SK-N-SH (cell line): ENCODE measurements around the gene ANKMY2. TPM values are rescaled to one million over a fixed set of nuclear protein-coding genes. Genes with fewer than 3 reads are reported as not detected.

Source experiments
- CTCF ChIA-PET: fragments of 300-600, 350-600 bp; formaldehyde crosslinking; extraction: SDS; loops from one replicate; lab custom pipeline; 2021; lab: Yijun Ruan, JAX
- POLR2A ChIA-PET: fragments of 350-600 bp; sonication (Branson Sonifier 250); formaldehyde crosslinking; extraction: SDS; loops from one replicate; lab custom pipeline; 2020; ENCODE audit warnings: antibody characterized with exemption, inconsistent platforms; lab: Yijun Ruan, JAX
- DNase-seq: peaks from one replicate; pipeline ENCODE4 v3.0.0; 2012
- H2AFZ ChIP-seq: fragments of 200-600 bp; sonication (generic); 2 replicates; pipeline ENCODE4 v1.8.1; 2016; ENCODE audit warnings: antibody characterized with exemption, mild to moderate bottlenecking, low read depth
- H3F3A ChIP-seq: fragments of 200-600 bp; sonication (generic); replicated peaks from 2 replicates; pipeline ENCODE3; 2016; ENCODE audit warnings: antibody characterized with exemption, mild to moderate bottlenecking; ENCODE audit not compliant: insufficient read depth
- H3K27ac ChIP-seq, 2 experiments: fragments of 200-500 bp in 1 of 2; fragments of 200-600 bp in 1 of 2; sonication (Bioruptor generic) in 1 of 2; sonication (generic), shearing (Covaris generic) in 1 of 2; 2 replicates each; pipeline versions ENCODE4 v1.5.1 to v1.6.1; 2014 to 2016; ENCODE audit warnings: low read depth in 2 of 2, inconsistent platforms in 1 of 2, low read length in 1 of 2, mild to moderate bottlenecking in 1 of 2, mixed read lengths in 1 of 2
- H3K27me3 ChIP-seq: fragments of 200-600 bp; sonication (generic), shearing (Covaris generic); 2 replicates; pipeline ENCODE4 v1.6.1; 2016; ENCODE audit warnings: mixed run types; ENCODE audit not compliant: insufficient read depth
- H3K36me3 ChIP-seq, 2 experiments: fragments of 200-500 bp in 1 of 2; fragments of 200-600 bp in 1 of 2; sonication (Bioruptor generic) in 1 of 2; sonication (generic) in 1 of 2; replicated peaks in 1 of 2; 2 replicates each; pipeline versions ENCODE3 to v1.5.1; 2014 to 2016; ENCODE audit warnings: low read length in 1 of 2, mild to moderate bottlenecking in 1 of 2; ENCODE audit not compliant: insufficient read depth in 2 of 2, control insufficient read depth in 1 of 2
- H3K4me1 ChIP-seq, 2 experiments: fragments of 200-500 bp in 1 of 2; fragments of 200-600 bp in 1 of 2; sonication (Bioruptor generic) in 1 of 2; sonication (generic), shearing (Covaris generic) in 1 of 2; 2 replicates each; pipeline versions ENCODE4 v1.5.1 to v1.6.1; 2014 to 2016; ENCODE audit warnings: low read depth in 1 of 2, low read length in 1 of 2, mixed run types in 1 of 2; ENCODE audit not compliant: insufficient read depth in 2 of 2, control insufficient read depth in 1 of 2
- H3K4me2 ChIP-seq: fragments of 200-600 bp; sonication (generic), shearing (Covaris generic); 2 replicates; pipeline ENCODE4 v1.6.1; 2017; ENCODE audit warnings: mixed run types
- H3K4me3 ChIP-seq, 2 experiments: fragments of 200-500 bp in 1 of 2; fragments of 200-600 bp in 1 of 2; sonication (Bioruptor generic) in 1 of 2; sonication (generic), shearing (Covaris generic) in 1 of 2; 2 replicates each; pipeline versions ENCODE4 v1.5.1 to v1.8.1; 2014 to 2016; ENCODE audit warnings: low read depth in 2 of 2, inconsistent platforms in 1 of 2, low read length in 1 of 2, mild to moderate bottlenecking in 1 of 2, mixed read lengths in 1 of 2, moderate library complexity in 1 of 2
- H3K79me2 ChIP-seq: fragments of 200-600 bp; sonication (generic); 2 replicates; pipeline ENCODE4 v1.8.1; 2017; ENCODE audit warnings: mild to moderate bottlenecking; ENCODE audit not compliant: insufficient read depth
- H3K9ac ChIP-seq: fragments of 200-600 bp; sonication (generic); 2 replicates; pipeline ENCODE4 v1.6.1; 2017; ENCODE audit warnings: mixed run types
- H3K9me2 ChIP-seq: fragments of 200-600 bp; sonication (generic); 2 replicates; pipeline ENCODE4 v1.6.1; 2017; ENCODE audit warnings: mixed run types
- H3K9me3 ChIP-seq: fragments of 200-600 bp; sonication (generic); 2 replicates; pipeline ENCODE4 v1.6.1; 2017; ENCODE audit warnings: mixed run types, mild to moderate bottlenecking, moderate library complexity
- H4K20me1 ChIP-seq: fragments of 200-600 bp; sonication (generic); 2 replicates; pipeline ENCODE4 v1.6.1; 2017; ENCODE audit warnings: mild to moderate bottlenecking, mixed run types; ENCODE audit not compliant: insufficient read depth
- CHD2 ChIP-seq: fragments of 150-350 bp; IDR thresholded peaks from 2 replicates; pipeline ENCODE4 v1.6.1; 2018; ENCODE audit warnings: low read length; ENCODE audit not compliant: partially characterized antibody
- CTCF ChIP-seq: fragments of 200-600 bp; sonication (generic); IDR thresholded peaks from 2 replicates; pipeline ENCODE4 v1.6.1; 2017; ENCODE audit warnings: antibody characterized with exemption, mild to moderate bottlenecking, moderate library complexity
- ELF1 ChIP-seq: IDR thresholded peaks from 2 replicates; pipeline ENCODE4 v1.4.0; 2012
- FOSL2 ChIP-seq: IDR thresholded peaks from 2 replicates; pipeline ENCODE4 v1.4.0; 2012; ENCODE audit warnings: low read depth, mild to moderate bottlenecking, moderate library complexity, borderline replicate concordance
- FOXM1 ChIP-seq: IDR thresholded peaks from 2 replicates; pipeline ENCODE4 v1.4.0; 2012; ENCODE audit warnings: low read depth, mild to moderate bottlenecking
- GABPA ChIP-seq: IDR thresholded peaks from 2 replicates; pipeline ENCODE4 v1.4.0; 2012; ENCODE audit warnings: low read depth, mild to moderate bottlenecking
- GATA2 ChIP-seq: sonication (generic); formaldehyde crosslinking; IDR thresholded peaks from 2 replicates; pipeline ENCODE4 v1.5.0; 2020; ENCODE audit warnings: mild to moderate bottlenecking, missing genetic modification reagents
- IRF3 ChIP-seq: fragments of 150-350 bp; IDR thresholded peaks from 2 replicates; pipeline ENCODE4 v1.6.1; 2016; ENCODE audit warnings: mild to moderate bottlenecking, low read depth, low read length
- MEF2A ChIP-seq: IDR thresholded peaks from 2 replicates; pipeline ENCODE4 v1.4.0; 2012; ENCODE audit warnings: low read depth, borderline replicate concordance
- MXI1 ChIP-seq: IDR thresholded peaks from 2 replicates; pipeline ENCODE4 v1.6.1; 2012; ENCODE audit warnings: mild to moderate bottlenecking, low read depth, low read length, improper control_type of control experiment
- NFIC ChIP-seq: IDR thresholded peaks from 2 replicates; pipeline ENCODE4 v1.4.0; 2012; ENCODE audit warnings: borderline replicate concordance
- RAD21 ChIP-seq: IDR thresholded peaks from 2 replicates; pipeline ENCODE4 v1.6.1; 2012; ENCODE audit warnings: mild to moderate bottlenecking, low read length
- RCOR1 ChIP-seq: fragments of 150-350 bp; IDR thresholded peaks from 2 replicates; pipeline ENCODE4 v1.6.1; 2017; ENCODE audit warnings: antibody characterized with exemption, low read length
- RXRA ChIP-seq: IDR thresholded peaks from 2 replicates; pipeline ENCODE4 v1.4.0; 2012; ENCODE audit warnings: low read depth, mild to moderate bottlenecking, borderline replicate concordance
- SIN3A ChIP-seq: IDR thresholded peaks from 2 replicates; pipeline ENCODE4 v1.6.1; 2012; ENCODE audit warnings: low read depth, mild to moderate bottlenecking, low read length, moderate library complexity, borderline replicate concordance
- SMC3 ChIP-seq: IDR thresholded peaks from 2 replicates; pipeline ENCODE4 v1.6.1; 2012; ENCODE audit warnings: low read depth, low read length, improper control_type of control experiment
- TEAD4 ChIP-seq: IDR thresholded peaks from 2 replicates; pipeline ENCODE4 v1.4.0; 2012; ENCODE audit warnings: mild to moderate bottlenecking, borderline replicate concordance; ENCODE audit not compliant: insufficient read depth
- YY1 ChIP-seq: IDR thresholded peaks from 2 replicates; pipeline ENCODE4 v1.4.0; 2012; ENCODE audit warnings: low read depth, mild to moderate bottlenecking
- ZBTB33 ChIP-seq: IDR thresholded peaks from 2 replicates; pipeline ENCODE4 v1.4.0; 2012; ENCODE audit warnings: low read depth, borderline replicate concordance
- polyA plus RNA-seq, 3 experiments: library from polyadenylated mRNA; depleted of rRNA; stranded (reverse); fragments of >200 nt; gene quantifications; 2 replicates each; pipeline ENCODE4 v1.2.3, GENCODE V29; 2012
- TF ChIP-seq, protein P1 (sequence below): IDR thresholded peaks from 2 replicates; pipeline ENCODE4 v1.6.1; 2012; ENCODE audit warnings: mild to moderate bottlenecking, low read depth, low read length, moderate library complexity
- TF ChIP-seq, protein P2 (sequence below): IDR thresholded peaks from 2 replicates; pipeline ENCODE4 v1.4.0; 2012; ENCODE audit warnings: low read depth

Gene ANKMY2
- polyA plus RNA-seq, 1 of the 3 experiments (the other 2 are of a cell fraction), result 15.8 TPM

DNA sequence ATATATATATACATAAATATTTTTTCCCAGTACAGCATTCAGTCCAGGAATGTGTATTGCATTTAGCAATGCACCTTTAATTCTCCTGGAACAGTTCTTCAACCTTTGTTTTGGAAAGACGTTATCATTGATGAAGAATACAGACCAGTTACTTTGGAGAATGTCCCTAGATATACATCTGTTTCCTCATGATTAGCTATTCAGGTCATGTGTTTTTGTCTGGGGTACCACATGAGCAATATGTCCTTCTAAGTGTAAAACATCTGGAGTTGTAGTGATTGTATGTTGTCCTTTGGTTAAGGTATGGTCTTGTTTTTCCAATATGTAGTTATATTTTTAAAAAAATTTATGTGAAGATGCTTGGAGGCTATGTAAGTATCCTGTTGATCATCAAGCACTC is 10.6 kb upstream of the ANKMY2 start (continued):
- TF ChIP-seq CTCF (no peak), MXI1 (no peak), RCOR1 (no peak), YY1 (no peak), GATA2 (CRISPR knock-in tag) (no peak), SIN3A (no peak), TEAD4 (no peak), MEF2A (no peak), NFIC (no peak), GABPA (no peak), ELF1 (no peak)

GRCh38 chr7:16655394-16655793 is 9.8 kb upstream of the ANKMY2 start:
- TF ChIP-seq ELF1, result no peak
- TF ChIP-seq SIN3A, result no peak
- TF ChIP-seq, protein P1, sequence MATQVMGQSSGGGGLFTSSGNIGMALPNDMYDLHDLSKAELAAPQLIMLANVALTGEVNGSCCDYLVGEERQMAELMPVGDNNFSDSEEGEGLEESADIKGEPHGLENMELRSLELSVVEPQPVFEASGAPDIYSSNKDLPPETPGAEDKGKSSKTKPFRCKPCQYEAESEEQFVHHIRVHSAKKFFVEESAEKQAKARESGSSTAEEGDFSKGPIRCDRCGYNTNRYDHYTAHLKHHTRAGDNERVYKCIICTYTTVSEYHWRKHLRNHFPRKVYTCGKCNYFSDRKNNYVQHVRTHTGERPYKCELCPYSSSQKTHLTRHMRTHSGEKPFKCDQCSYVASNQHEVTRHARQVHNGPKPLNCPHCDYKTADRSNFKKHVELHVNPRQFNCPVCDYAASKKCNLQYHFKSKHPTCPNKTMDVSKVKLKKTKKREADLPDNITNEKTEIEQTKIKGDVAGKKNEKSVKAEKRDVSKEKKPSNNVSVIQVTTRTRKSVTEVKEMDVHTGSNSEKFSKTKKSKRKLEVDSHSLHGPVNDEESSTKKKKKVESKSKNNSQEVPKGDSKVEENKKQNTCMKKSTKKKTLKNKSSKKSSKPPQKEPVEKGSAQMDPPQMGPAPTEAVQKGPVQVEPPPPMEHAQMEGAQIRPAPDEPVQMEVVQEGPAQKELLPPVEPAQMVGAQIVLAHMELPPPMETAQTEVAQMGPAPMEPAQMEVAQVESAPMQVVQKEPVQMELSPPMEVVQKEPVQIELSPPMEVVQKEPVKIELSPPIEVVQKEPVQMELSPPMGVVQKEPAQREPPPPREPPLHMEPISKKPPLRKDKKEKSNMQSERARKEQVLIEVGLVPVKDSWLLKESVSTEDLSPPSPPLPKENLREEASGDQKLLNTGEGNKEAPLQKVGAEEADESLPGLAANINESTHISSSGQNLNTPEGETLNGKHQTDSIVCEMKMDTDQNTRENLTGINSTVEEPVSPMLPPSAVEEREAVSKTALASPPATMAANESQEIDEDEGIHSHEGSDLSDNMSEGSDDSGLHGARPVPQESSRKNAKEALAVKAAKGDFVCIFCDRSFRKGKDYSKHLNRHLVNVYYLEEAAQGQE, result no peak
- TF ChIP-seq FOSL2, result no peak
- no peak for TF ChIP-seq CTCF
- no peak for TF ChIP-seq SMC3
- no peak for TF ChIP-seq ZBTB33
- TF ChIP-seq, protein P2, sequence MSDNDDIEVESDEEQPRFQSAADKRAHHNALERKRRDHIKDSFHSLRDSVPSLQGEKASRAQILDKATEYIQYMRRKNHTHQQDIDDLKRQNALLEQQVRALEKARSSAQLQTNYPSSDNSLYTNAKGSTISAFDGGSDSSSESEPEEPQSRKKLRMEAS, result no peak
- no peak for TF ChIP-seq RAD21
- TF ChIP-seq NFIC, result no peak
- TF ChIP-seq RXRA, result no peak
- TF ChIP-seq FOXM1, result no peak
- no peak for TF ChIP-seq MEF2A
- no peak for TF ChIP-seq CHD2
- no peak for TF ChIP-seq YY1
- no peak for TF ChIP-seq IRF3
- Histone ChIP-seq H2AFZ (no peak overlapping the region), H3F3A (peaks cover 15% of the 10 kb centered on the region), H3K4me2 (no peak overlapping the region), H4K20me1 (peaks cover 7% of the 10 kb centered on the region; the same call in 1 of the 2 replicates), H3K9ac (no peak overlapping the region), H3K27me3 (no peaks in the 10 kb centered on the region), H3K27ac (no peak overlapping the region), H3K4me3 (no peak overlapping the region), H3K9me2 (no peaks in the 10 kb centered on the region), H3K4me1 (peaks cover 5 to 7% of the 10 kb centered on the region in 2 experiments; a peak in 3 of 4 replicates), H3K36me3 (peaks cover 0 to 4% of the 10 kb centered on the region in 2 experiments), H3K79me2 (peaks cover 94% of the 10 kb centered on the region), H3K9me3 (no peaks in the 10 kb centered on the region)
- no peak for DNase-seq
- POLR2A ChIA-PET, result interaction anchor here (0.8 kb wide), 1 partner anchor 9 kb away, joined by 3 read pairs; the partner anchor contains the start of gene BZW2
- CTCF ChIA-PET, result interaction anchor here (1.2 kb wide), 1 partner anchor 32 kb away, joined by 5 read pairs; no protein-coding TSS in a partner anchor
